Nephron (organoid): ENCODE results near the gene RERE.

Experiments
- H3K27ac Mint-ChIP-seq, 3 experiments: 2 replicates each; pipeline ENCODE4 v1.8.0; 2020; ENCODE audit warnings: mixed read lengths in 3 of 3, mild to moderate bottlenecking in 2 of 3, moderate library complexity in 1 of 3
- H3K27me3 Mint-ChIP-seq: 2 replicates; pipeline ENCODE4 v1.8.0; 2021; ENCODE audit warnings: low read depth, mild to moderate bottlenecking, moderate library complexity, mixed read lengths
- H3K36me3 Mint-ChIP-seq: 2 replicates; pipeline ENCODE4 v1.8.0; 2020; ENCODE audit warnings: low read depth, mixed read lengths
- H3K4me1 Mint-ChIP-seq: 2 replicates; pipeline ENCODE4 v1.8.0; 2020; ENCODE audit warnings: mixed read lengths
- H3K4me3 Mint-ChIP-seq, 3 experiments: 2 replicates each; pipeline ENCODE4 v1.8.0; 2020; ENCODE audit warnings: mild to moderate bottlenecking in 3 of 3, mixed read lengths in 3 of 3, moderate library complexity in 2 of 3
- H3K9me3 Mint-ChIP-seq: 2 replicates; pipeline ENCODE4 v1.8.0; 2020; ENCODE audit warnings: mixed read lengths
- CTCF ChIP-seq, 3 experiments: fragments of 200-600 bp; sonication (generic); IDR thresholded peaks; one replicate each; pipeline ENCODE4 v1.5.0; 2021; ENCODE audit warnings: antibody characterized with exemption in 3 of 3; ENCODE audit not compliant: unreplicated experiment in 3 of 3

Gene RERE

GRCh38 chr1:8462371-8462892, 355.0 kb downstream of the RERE start:
- H3K36me3 Mint-ChIP-seq: peaks cover 15% of the 10 kb centered on the region
- H3K4me1 Mint-ChIP-seq: peaks cover 82% of the 10 kb centered on the region
- no peaks in the 10 kb centered on the region for H3K9me3 Mint-ChIP-seq
- peak overlapping the region in 2 of 3 experiments; percentile 20 to 23 for H3K4me3 Mint-ChIP-seq
- TF ChIP-seq CTCF (IDR thresholded peaks at IDR 0.05; ENCODE audit: unreplicated experiment in 3 of 3): no peak
- H3K27me3 Mint-ChIP-seq: no peaks in the 10 kb centered on the region
- peak overlapping the region; percentile 96 to 98 (median 97) for H3K27ac Mint-ChIP-seq

GRCh38 chr1:8461351-8462110, 355.9 kb downstream of the RERE start:
- H3K9me3 Mint-ChIP-seq: no peaks in the 10 kb centered on the region
- no peak for TF ChIP-seq CTCF (IDR thresholded peaks at IDR 0.05; ENCODE audit: unreplicated experiment in 3 of 3)
- peaks cover 15% of the 10 kb centered on the region for H3K36me3 Mint-ChIP-seq
- peak overlapping the region; percentile 84 to 98 (median 97) for H3K27ac Mint-ChIP-seq
- H3K4me1 Mint-ChIP-seq: peaks cover 83% of the 10 kb centered on the region
- no peak overlapping the region for H3K4me3 Mint-ChIP-seq
- no peaks in the 10 kb centered on the region for H3K27me3 Mint-ChIP-seq

- H3K4me1 Mint-ChIP-seq: peaks cover 84% of the 10 kb centered on the region
- peak overlapping the region in 1 of 3 experiments; percentile 98 for H3K27ac Mint-ChIP-seq
- no peaks in the 10 kb centered on the region for H3K9me3 Mint-ChIP-seq
- H3K4me3 Mint-ChIP-seq: no peak overlapping the region
- H3K36me3 Mint-ChIP-seq: peaks cover 12% of the 10 kb centered on the region
- H3K27me3 Mint-ChIP-seq: no peaks in the 10 kb centered on the region
- no peak for TF ChIP-seq CTCF (IDR thresholded peaks at IDR 0.05; ENCODE audit: unreplicated experiment in 3 of 3)
Measured at GRCh38 chr1:8460784-8461183, 356.7 kb downstream of the RERE start.

- Mint-ChIP-seq H3K27ac (peak overlapping the region; percentile 57 to 98 (median 63)), H3K9me3 (no peaks in the 10 kb centered on the region), H3K27me3 (no peaks in the 10 kb centered on the region), H3K36me3 (peaks cover 10% of the 10 kb centered on the region), H3K4me3 (no peak overlapping the region), H3K4me1 (peaks cover 81% of the 10 kb centered on the region)
- peak in 1 of 3 experiments; percentile 15 for TF ChIP-seq CTCF (IDR thresholded peaks at IDR 0.05; ENCODE audit: unreplicated experiment in 3 of 3)
Measured at GRCh38 chr1:8460132-8460544, 357.3 kb downstream of the RERE start.

GRCh38 chr1:8458607-8459006, 358.8 kb downstream of the RERE start:
- Mint-ChIP-seq H3K4me3 (no peak overlapping the region), H3K36me3 (peaks cover 12% of the 10 kb centered on the region), H3K27me3 (no peaks in the 10 kb centered on the region), H3K9me3 (no peaks in the 10 kb centered on the region), H3K4me1 (peaks cover 66% of the 10 kb centered on the region), H3K27ac (peak overlapping the region; percentile 50 to 87 (median 57))
- no peak for TF ChIP-seq CTCF (IDR thresholded peaks at IDR 0.05; ENCODE audit: unreplicated experiment in 3 of 3)
